Adrenal gland (tissue), 5 donors: ENCODE measurements around the gene SORT1.

Source experiments
- POLR2A ChIP-seq, 2 donors: fragments of 450-650 bp; IDR thresholded peaks; one replicate each; pipeline ENCODE4 v1.6.1; 2017; ENCODE audit warnings: antibody characterized with exemption in 2 of 2, mild to moderate bottlenecking in 2 of 2, moderate library complexity in 1 of 2
- TF ChIP-seq, protein P1 (sequence below), 6 experiments: fragments of 450-650 bp in 4 of 6; fragments of 200-600 bp in 2 of 6; sonication (generic) in 1 of 6; IDR thresholded peaks; 1 replicate in 5 of 6; 2 replicates in 1 of 6; pipeline versions ENCODE4 v1.5.1 to v1.8.0; 2016 to 2021; ENCODE audit warnings: antibody characterized with exemption in 6 of 6, mild to moderate bottlenecking in 2 of 6, moderate library complexity in 1 of 6
- donor health status: DM: no; HTN: no; CAD: no.

DNA sequence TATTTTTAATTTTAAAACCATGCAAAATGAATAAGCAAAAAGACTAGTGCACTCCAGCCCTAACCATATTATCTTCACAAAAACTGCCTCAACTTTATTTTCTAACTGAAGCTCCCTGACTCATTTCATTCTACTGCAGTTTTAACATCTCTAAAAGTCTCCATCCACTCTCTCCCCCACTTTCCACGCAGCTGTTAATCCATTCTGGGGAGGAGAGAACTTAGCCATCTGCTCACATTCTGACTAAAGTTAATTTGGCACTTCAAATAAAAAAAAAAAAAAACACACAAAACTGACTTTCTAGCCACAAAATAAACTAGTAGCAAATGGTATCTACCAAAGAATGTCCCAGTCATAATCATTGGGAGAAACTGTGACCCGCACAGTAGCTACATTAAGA is 85.5 kb downstream of the SORT1 start:
- TF ChIP-seq, protein P1, sequence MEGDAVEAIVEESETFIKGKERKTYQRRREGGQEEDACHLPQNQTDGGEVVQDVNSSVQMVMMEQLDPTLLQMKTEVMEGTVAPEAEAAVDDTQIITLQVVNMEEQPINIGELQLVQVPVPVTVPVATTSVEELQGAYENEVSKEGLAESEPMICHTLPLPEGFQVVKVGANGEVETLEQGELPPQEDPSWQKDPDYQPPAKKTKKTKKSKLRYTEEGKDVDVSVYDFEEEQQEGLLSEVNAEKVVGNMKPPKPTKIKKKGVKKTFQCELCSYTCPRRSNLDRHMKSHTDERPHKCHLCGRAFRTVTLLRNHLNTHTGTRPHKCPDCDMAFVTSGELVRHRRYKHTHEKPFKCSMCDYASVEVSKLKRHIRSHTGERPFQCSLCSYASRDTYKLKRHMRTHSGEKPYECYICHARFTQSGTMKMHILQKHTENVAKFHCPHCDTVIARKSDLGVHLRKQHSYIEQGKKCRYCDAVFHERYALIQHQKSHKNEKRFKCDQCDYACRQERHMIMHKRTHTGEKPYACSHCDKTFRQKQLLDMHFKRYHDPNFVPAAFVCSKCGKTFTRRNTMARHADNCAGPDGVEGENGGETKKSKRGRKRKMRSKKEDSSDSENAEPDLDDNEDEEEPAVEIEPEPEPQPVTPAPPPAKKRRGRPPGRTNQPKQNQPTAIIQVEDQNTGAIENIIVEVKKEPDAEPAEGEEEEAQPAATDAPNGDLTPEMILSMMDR (IDR thresholded peaks at IDR 0.05): no peak
- TF ChIP-seq POLR2A (IDR thresholded peaks at IDR 0.05): no peak
